22Rv1 (cell line): Measurements from ENCODE around the gene ARHGAP26.
A peak's percentile ranks its signal among the peaks of the same experiment; 100 is the strongest.

Experiments used
- H3K27ac ChIP-seq: fragments of 450-650 bp; 2 replicates; pipeline ENCODE4 v1.5.1; 2017
- CTCF ChIP-seq: fragments of 450-650 bp; IDR thresholded peaks from 2 replicates; pipeline ENCODE4 v1.5.1; 2017; ENCODE audit warnings: mild to moderate bottlenecking
- ZFX ChIP-seq: fragments of 450-650 bp; IDR thresholded peaks from 2 replicates; pipeline ENCODE4 v1.6.1; 2017; ENCODE audit warnings: antibody characterized with exemption, borderline replicate concordance

ARHGAP26 gene

DNA sequence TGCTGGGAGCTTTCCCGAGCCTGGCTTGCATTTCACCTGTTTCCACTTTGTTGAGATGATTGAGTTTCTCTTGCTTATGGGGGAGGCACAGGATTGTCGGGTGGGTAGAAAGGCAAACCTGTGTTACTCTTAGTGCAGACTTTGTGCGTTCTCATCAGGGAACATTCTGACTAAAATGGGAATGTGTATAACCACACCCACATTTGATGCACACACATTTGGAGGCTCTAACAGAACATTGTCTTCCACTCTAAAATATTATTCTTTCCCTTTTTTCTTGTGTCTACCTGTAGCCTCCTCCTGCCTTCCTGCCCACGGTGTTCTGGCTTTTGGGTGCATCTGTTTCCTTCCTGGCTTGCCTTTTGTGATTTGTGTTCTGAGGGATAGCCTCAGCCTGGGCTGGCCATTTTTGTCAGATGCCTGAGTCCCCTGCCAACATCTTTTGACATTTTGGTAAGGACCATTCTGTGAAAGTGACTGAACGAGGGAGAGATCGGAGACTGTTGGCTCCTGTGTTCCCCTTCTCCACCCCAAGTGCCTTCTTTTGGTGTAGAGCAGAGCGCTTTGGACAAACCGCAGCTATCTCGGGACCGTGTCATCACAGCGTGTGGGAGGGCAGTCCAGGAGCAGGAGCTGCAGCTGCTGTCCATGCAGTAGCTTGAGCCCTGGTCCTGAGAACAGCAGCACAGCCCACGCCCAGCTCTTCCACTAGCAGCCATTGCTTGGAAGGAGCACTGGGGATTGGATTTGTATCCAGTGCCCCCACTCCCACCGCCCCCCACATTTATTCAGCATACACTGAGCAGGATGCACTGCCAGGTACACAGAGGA is 101.4 kb downstream of the ARHGAP26 start:
- TF ChIP-seq ZFX (no peak), CTCF (no peak)
- no peak overlapping the region for H3K27ac ChIP-seq

GRCh38 chr5:142872217-142872616 is 102.0 kb downstream of the ARHGAP26 start:
- H3K27ac ChIP-seq, result no peak overlapping the region
- TF ChIP-seq CTCF (no peak), ZFX (no peak)

- H3K27ac ChIP-seq, result no peak overlapping the region
Measured at GRCh38 chr5:142872795-142873194, 102.6 kb downstream of the ARHGAP26 start.

DNA sequence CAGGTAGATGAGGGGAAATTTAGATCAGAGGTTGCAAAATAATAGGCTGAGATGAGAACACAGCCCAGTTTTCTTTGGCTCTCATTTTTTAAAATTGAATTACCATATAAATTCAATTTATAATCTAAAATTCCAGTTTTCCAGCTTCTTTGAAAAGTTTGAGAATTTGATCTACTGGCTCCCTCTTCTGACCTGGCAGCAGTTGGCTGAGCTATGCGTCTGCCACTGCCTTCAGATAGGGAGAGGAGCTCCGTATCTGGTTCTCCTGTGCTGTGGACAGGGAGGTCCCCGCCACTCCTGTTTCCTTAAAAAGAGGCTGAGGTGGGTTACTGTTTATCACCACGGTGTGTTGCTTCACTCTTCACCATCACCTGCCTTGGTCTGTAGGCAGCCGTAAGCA is 103.7 kb downstream of the ARHGAP26 start:
- peak overlapping the region; percentile 83 for H3K27ac ChIP-seq
- TF ChIP-seq CTCF (no peak), ZFX (no peak)

More at GRCh38 chr5:142872795-142873194, 102.6 kb downstream of the ARHGAP26 start:
- TF ChIP-seq ZFX (no peak), CTCF (no peak)

GRCh38 chr5:142874540-142874939 is 104.4 kb downstream of the ARHGAP26 start:
- H3K27ac ChIP-seq, result peak overlapping the region; percentile 83
- no peak for TF ChIP-seq CTCF
- no peak for TF ChIP-seq ZFX

GRCh38 chr5:142875936-142876335 is 105.8 kb downstream of the ARHGAP26 start:
- no peak overlapping the region for H3K27ac ChIP-seq
- TF ChIP-seq ZFX (no peak), CTCF (no peak)

DNA sequence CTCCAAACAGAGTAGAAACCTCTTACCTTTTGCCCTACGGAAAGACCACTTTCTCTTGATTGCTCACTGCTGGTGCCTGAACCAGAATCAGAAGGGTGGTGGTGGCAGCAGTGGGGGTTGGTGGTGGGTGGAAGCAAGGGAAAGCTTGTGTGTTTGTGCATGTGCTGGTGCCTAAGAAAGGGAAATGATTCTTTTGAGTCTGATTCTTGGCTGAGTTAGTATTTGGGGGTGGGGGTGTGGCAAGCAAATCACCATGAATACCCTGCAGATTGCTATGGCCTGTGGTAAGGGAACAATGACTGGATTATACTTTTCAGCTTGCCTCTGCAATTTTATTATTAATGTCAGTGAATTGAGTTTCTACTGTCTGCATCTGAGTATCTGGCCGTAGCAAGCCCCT is 106.6 kb downstream of the ARHGAP26 start:
- no peak overlapping the region for H3K27ac ChIP-seq

More for the DNA sequence above, 106.6 kb downstream of the ARHGAP26 start:
- TF ChIP-seq CTCF (no peak), ZFX (no peak)
